Measurements from ENCODE around the gene TBCD.
"Not testable (repeated sequence)": the region's sequence is repeated elsewhere in the genome, so short reads cannot be mapped to it uniquely, and the experiment has no call there.

TBCD gene

DNA sequence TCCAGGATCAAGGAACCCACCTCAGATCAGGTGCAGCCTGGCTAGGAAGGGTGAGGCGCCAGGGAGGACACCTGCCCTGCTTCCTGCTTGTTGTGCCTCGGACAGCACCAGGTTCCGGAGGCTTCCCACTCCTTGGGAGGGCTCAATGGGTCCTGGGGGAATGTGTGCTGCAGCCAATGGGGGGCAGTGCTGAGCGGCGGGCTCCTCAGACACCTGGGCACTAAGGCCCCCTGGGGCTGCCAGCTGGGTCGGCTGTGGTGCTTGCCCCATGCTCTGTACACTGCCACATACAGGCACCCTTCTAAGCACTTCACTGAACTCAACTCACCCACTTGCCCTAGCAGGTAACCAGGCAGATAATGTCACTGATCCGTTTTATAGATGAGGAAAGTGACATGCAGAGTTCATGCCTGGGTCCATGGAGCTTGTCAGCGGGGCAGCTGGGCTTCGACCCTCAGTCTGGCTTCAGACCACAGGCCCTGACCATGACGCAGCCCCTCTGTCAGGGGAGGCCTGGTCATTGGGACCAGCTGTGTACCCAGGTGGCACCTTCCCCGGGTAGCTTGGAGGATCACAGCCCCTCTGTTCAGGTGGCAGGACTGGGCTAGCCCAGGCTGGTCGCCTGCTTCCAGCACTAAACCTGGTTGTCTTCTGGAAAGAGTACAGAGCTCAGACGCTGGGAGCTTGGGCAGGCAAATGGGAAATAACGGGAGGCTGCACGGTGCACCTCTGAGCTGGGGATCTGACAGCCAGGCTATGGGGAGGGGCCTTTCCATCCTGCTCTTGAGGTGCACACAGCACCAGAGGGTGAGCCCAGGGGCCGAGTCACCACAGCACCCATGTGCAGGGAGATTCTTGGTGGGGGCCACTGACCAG is 8.3 kb upstream of the TBCD start:
- DNase-seq (ENCODE audit: low spot score in 2 of 2) (no peak), ATAC-seq (peak; percentile 26)
- H3K4me1 Mint-ChIP-seq, result no peaks in the 10 kb centered on the region
- H3K4me3 Mint-ChIP-seq, result no peak overlapping the region
- peaks cover 9% of the 10 kb centered on the region for H3K9me3 Mint-ChIP-seq
- no peak overlapping the region for H3K27ac Mint-ChIP-seq
- no peaks in the 10 kb centered on the region for H3K36me3 Mint-ChIP-seq

GRCh38 chr17:82744736-82745135 is 7.1 kb upstream of the TBCD start:
- H3K36me3 Mint-ChIP-seq, result not testable (repeated sequence)

GRCh38 chr17:82745524-82745923 is 6.3 kb upstream of the TBCD start:
- no peak for ATAC-seq
- DNase-seq (ENCODE audit: low spot score in 2 of 2), result no peak
- Mint-ChIP-seq H3K4me3 (no peak overlapping the region), H3K27ac (no peak overlapping the region), H3K36me3 (no peaks in the 10 kb centered on the region), H3K4me1 (no peaks in the 10 kb centered on the region), H3K9me3 (peaks cover 9% of the 10 kb centered on the region)

More at GRCh38 chr17:82744736-82745135, 7.1 kb upstream of the TBCD start:
- ATAC-seq; H3K4me3 Mint-ChIP-seq; H3K4me1 Mint-ChIP-seq; H3K9me3 Mint-ChIP-seq; DNase-seq (ENCODE audit: low spot score in 2 of 2); H3K27ac Mint-ChIP-seq: not testable (repeated sequence)

DNA sequence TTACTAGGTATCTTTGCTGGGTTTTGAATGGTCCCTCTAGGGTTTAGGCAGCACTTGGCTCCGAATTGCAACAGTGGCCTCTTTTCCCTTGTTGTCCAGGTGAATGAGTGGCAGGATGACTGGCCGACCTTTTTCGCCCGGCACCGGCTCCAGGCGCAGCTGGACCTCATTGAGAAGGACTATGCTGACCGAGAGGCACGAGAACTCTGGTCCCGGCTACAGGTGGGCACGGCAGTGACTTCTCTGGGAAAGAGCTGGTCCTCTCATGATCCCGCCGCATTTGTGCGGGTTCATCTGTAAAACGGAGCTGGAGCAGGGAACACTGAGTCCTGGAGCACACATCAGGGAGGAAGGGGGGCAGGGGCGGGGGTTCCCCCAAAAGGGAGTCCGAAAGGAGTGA is 3.1 kb upstream of the TBCD start:
- Mint-ChIP-seq H3K9me3 (peaks cover 3% of the 10 kb centered on the region), H3K27ac (no peak overlapping the region), H3K4me3 (no peak overlapping the region), H3K4me1 (peaks cover 13% of the 10 kb centered on the region), H3K36me3 (no peaks in the 10 kb centered on the region)
- no peak for DNase-seq (ENCODE audit: low spot score in 2 of 2)
- ATAC-seq, result no peak

DNA sequence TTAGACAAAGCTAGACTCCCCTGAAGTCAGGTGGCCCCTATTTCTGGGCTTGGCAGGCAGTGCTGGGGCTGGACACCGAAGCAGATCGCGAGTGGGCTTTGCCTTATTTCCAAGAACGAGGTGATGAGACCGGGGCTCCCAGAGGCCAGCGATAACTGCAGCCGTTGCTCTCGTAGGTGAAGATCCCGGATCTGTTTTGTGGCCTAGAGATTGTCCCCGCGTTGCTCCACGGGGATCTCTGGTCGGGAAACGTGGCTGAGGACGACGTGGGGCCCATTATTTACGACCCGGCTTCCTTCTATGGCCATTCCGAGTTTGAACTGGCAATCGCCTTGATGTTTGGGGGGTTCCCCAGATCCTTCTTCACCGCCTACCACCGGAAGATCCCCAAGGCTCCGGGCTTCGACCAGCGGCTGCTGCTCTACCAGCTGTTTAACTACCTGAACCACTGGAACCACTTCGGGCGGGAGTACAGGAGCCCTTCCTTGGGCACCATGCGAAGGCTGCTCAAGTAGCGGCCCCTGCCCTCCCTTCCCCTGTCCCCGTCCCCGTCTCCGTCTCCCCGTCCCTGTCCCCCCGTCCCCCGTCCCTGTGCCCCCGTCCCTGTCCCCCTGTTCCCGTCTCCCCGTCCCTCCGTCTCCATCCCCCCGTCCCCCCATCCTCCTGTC is 1.5 kb upstream of the TBCD start:
- H3K4me1 Mint-ChIP-seq, result peaks cover 24% of the 10 kb centered on the region
- peaks cover 3% of the 10 kb centered on the region for H3K9me3 Mint-ChIP-seq
- peaks cover under 1% of the 10 kb centered on the region for H3K36me3 Mint-ChIP-seq
- peak overlapping the region; percentile 82 for H3K4me3 Mint-ChIP-seq
- DNase-seq (ENCODE audit: low spot score in 2 of 2) (no peak), ATAC-seq (no peak)
- H3K27ac Mint-ChIP-seq, result no peak overlapping the region

- peak; percentile 53 for ATAC-seq
- H3K4me3 Mint-ChIP-seq, result peak overlapping the region; percentile 82
Measured at GRCh38 chr17:82751171-82751570, 694 bp upstream of the TBCD start.

DNA sequence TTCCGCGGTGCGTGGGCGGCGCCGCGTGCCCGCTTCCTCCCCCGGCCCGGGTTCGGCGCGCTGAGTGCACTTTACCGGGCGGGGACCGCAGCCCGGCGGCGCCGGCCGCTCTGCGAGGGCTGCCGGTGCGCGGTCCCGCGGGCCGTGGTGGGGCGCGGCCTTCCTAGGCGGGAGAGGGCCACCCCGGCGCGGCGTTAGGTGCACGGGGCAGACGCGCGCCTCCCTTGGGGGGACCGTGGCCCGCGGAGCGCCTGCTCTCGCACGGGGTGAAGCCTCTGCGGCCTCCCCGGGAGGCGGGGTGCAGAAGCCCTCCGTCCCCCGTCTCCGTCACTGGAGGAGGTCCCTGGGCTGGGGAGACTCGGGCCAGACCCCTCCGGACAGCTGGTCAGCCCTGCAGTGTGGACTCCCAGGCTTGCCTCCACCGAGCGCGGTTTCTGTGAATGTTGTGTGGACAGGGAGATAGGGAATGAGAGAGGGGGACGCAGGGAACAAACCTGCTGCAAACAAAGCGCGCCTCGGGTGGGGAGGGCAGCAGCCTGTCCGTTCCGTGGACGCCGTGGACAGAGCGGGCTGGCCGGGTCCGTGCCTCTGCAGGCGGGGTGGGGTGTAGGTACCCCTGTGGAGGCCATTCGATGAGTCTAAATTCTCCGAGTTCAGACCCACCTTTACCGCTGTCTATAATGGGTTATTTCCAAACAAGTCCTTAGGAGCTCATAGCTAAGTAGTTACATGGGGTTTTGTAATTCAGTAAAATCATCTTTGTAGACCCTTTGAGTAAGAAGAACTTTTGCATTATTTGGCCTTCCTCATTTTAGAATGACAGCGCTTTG is 721 bp downstream of the TBCD start:
- Mint-ChIP-seq H3K4me3 (peak overlapping the region; percentile 82), H3K27ac (peak overlapping the region; percentile 69), H3K9me3 (no peaks in the 10 kb centered on the region), H3K4me1 (peaks cover 30% of the 10 kb centered on the region), H3K36me3 (peaks cover 23% of the 10 kb centered on the region)
- peak; percentile 54 for ATAC-seq
- peak in 1 of 2 donors; percentile 65 for DNase-seq (ENCODE audit: low spot score in 2 of 2)

More at GRCh38 chr17:82751171-82751570, 694 bp upstream of the TBCD start:
- H3K27ac Mint-ChIP-seq, result no peak overlapping the region
- DNase-seq (ENCODE audit: low spot score in 2 of 2), result peak in 1 of 2 donors; percentile 81
- H3K36me3 Mint-ChIP-seq, result peaks cover 9% of the 10 kb centered on the region
- peaks cover 30% of the 10 kb centered on the region for H3K4me1 Mint-ChIP-seq
- peaks cover 3% of the 10 kb centered on the region for H3K9me3 Mint-ChIP-seq

DNA sequence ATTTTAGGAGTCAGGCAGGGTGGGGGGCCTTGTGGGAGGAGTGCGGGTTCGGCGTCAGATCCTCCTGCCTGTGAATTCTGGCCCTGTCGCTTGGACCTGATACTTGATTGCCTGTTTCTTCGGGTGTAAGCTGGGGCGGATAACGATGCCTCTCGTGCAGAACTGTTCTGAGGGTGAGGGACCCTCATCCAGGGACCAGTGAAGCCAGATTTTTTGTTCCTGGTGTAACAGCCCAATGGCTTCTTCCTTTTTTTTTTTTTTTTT is 1.3 kb downstream of the TBCD start:
- H3K9me3 Mint-ChIP-seq, result no peaks in the 10 kb centered on the region
- H3K27ac Mint-ChIP-seq, result peak overlapping the region; percentile 69
- H3K4me1 Mint-ChIP-seq, result peaks cover 30% of the 10 kb centered on the region
- ATAC-seq, result no peak
- peaks cover 29% of the 10 kb centered on the region for H3K36me3 Mint-ChIP-seq
- peak overlapping the region; percentile 82 for H3K4me3 Mint-ChIP-seq
- DNase-seq (ENCODE audit: low spot score in 2 of 2), result no peak

- Mint-ChIP-seq H3K9me3 (no peaks in the 10 kb centered on the region), H3K4me3 (no peak overlapping the region), H3K36me3 (peaks cover 40% of the 10 kb centered on the region), H3K4me1 (peaks cover 30% of the 10 kb centered on the region), H3K27ac (no peak overlapping the region)
- DNase-seq (ENCODE audit: low spot score in 2 of 2), result no peak
- no peak for ATAC-seq
Measured at GRCh38 chr17:82754297-82755208, 2.7 kb downstream of the TBCD start.

DNA sequence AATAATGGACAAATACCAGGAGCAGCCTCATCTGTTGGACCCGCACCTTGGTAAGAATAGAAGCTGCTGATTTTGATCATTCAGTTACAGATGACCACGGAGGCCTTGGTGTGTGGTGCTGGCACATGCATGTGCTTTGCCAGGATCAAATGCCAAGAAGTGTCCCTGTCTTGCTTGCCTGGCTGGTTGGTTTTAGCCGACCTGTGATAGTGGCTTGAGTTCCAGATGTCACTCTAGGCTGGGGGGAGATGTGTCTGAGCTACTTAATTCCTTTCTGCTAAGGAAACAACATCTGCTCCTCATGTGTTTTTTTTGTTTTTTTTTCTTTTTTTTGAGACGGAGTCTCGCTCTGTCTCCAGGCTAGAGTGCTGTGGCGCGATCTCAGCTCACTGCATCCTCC is 4.3 kb downstream of the TBCD start:
- no peak for ATAC-seq
- no peak for DNase-seq (ENCODE audit: low spot score in 2 of 2)
- H3K36me3 Mint-ChIP-seq, result peaks cover 55% of the 10 kb centered on the region
- peaks cover 30% of the 10 kb centered on the region for H3K4me1 Mint-ChIP-seq
- no peak overlapping the region for H3K4me3 Mint-ChIP-seq
- H3K9me3 Mint-ChIP-seq, result no peaks in the 10 kb centered on the region
- peak overlapping the region; percentile 26 for H3K27ac Mint-ChIP-seq

GRCh38 chr17:82765371-82765770 is 13.5 kb downstream of the TBCD start:
- peaks cover 88% of the 10 kb centered on the region for H3K36me3 Mint-ChIP-seq
- H3K4me3 Mint-ChIP-seq, result no peak overlapping the region
- no peaks in the 10 kb centered on the region for H3K9me3 Mint-ChIP-seq
- DNase-seq (ENCODE audit: low spot score in 2 of 2), result no peak
- no peak overlapping the region for H3K27ac Mint-ChIP-seq
- peaks cover 6% of the 10 kb centered on the region for H3K4me1 Mint-ChIP-seq
- ATAC-seq, result no peak

DNA sequence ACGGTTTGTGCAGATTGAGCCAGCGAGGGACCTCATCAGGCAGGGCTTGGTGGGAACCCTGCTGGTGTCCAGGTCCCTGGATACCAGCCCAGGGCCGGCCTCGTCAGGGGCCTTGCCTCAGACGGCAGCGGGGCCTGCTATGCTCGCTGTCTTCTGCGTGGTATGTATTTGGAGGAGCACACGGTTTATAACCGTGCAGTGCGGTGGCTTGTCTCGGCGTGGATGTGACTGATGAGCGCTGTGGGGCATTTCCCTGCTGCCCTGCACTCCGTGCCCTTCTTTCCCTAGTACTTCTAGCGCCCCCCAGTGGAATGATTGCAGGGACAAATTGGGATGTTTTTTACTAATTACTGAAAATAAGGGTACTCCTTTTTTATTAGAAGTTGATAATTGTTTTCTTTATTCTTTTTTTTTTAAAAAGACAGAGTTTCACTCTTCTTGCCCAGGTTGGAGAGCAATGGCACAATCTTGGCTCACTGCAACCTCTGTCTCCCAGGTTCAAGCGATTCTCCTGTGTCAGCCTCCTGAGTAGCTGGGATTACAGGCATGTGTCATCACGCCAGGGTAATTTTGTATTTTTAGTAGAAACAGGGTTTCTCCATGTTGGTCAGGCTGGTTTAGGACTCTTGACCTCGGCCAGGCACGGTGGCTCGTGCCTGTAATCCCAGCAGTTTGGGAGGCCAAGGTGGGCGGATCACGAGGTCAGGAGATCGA is 15.3 kb downstream of the TBCD start:
- H3K9me3 Mint-ChIP-seq, result no peaks in the 10 kb centered on the region
- no peak overlapping the region for H3K4me3 Mint-ChIP-seq
- H3K4me1 Mint-ChIP-seq, result peaks cover 9% of the 10 kb centered on the region
- peaks cover 90% of the 10 kb centered on the region for H3K36me3 Mint-ChIP-seq
- H3K27ac Mint-ChIP-seq, result peak overlapping the region; percentile 34
- peak; percentile 36 for ATAC-seq
- no peak for DNase-seq (ENCODE audit: low spot score in 2 of 2)

- Mint-ChIP-seq H3K36me3 (peaks cover 80% of the 10 kb centered on the region), H3K27ac (no peak overlapping the region), H3K4me1 (peaks cover 13% of the 10 kb centered on the region), H3K4me3 (no peak overlapping the region), H3K9me3 (no peaks in the 10 kb centered on the region)
- no peak for ATAC-seq
- no peak for DNase-seq (ENCODE audit: low spot score in 2 of 2)
Measured at GRCh38 chr17:82769041-82769440, 17.2 kb downstream of the TBCD start.

- DNase-seq (ENCODE audit: low spot score in 2 of 2) (no peak), ATAC-seq (no peak)
- H3K27ac Mint-ChIP-seq, result no peak overlapping the region
- no peak overlapping the region for H3K4me3 Mint-ChIP-seq
- H3K9me3 Mint-ChIP-seq, result no peaks in the 10 kb centered on the region
- H3K4me1 Mint-ChIP-seq, result peaks cover 24% of the 10 kb centered on the region
- H3K36me3 Mint-ChIP-seq, result peaks cover 58% of the 10 kb centered on the region
Measured at GRCh38 chr17:82772026-82772425, 20.2 kb downstream of the TBCD start.
